ENCODE measurements around the gene OR2Z1.
"Not testable (repeated sequence)": the region's sequence is repeated elsewhere in the genome, so short reads cannot be mapped to it uniquely, and the experiment has no call there.

Gene OR2Z1

GRCh38 chr19:8705304-8705703 is 16.1 kb upstream of the OR2Z1 start:
- not testable (repeated sequence) for DNase-seq

GRCh38 chr19:8705742-8706141 is 15.7 kb upstream of the OR2Z1 start:
- no peak for DNase-seq

- DNase-seq = not testable (repeated sequence)
These were observed 11.1 kb upstream of the OR2Z1 start for GRCh38 chr19:8710337-8710736.

- DNase-seq = no peak
These were observed 598 bp downstream of the OR2Z1 start for GRCh38 chr19:8722032-8722431.

- DNase-seq = no peak
These were observed 2.8 kb downstream of the OR2Z1 start for GRCh38 chr19:8724276-8724675.

GRCh38 chr19:8731428-8732169 is 10.2 kb downstream of the OR2Z1 start:
- DNase-seq = no peak

GRCh38 chr19:8738377-8738776 is 16.9 kb downstream of the OR2Z1 start:
- DNase-seq = no peak

GRCh38 chr19:8739291-8740065 is 18.0 kb downstream of the OR2Z1 start:
- DNase-seq = not testable (repeated sequence)

GRCh38 chr19:8767257-8767656 is 45.8 kb downstream of the OR2Z1 start:
- DNase-seq = not testable (repeated sequence)

- DNase-seq = not testable (repeated sequence)
These were observed 47.8 kb downstream of the OR2Z1 start for GRCh38 chr19:8769265-8769664.

GRCh38 chr19:8773587-8773986 is 52.2 kb downstream of the OR2Z1 start:
- DNase-seq = not testable (repeated sequence)

All from NCI-H2171 (cell line).